Stimulated activated CD4-positive, alpha-beta T cell treated with anti-CD3 and anti-CD28 coated beads, TNF-alpha, amount 100 ng/mL, for 48 hours (primary cell): Measurements from ENCODE around the gene PAQR4.
A peak's percentile ranks its signal among the peaks of the same experiment; 100 is the strongest.

ENCODE experiments used
- DNase-seq, 3 donors: peaks; one replicate each; pipeline ENCODE4 v3.0.0-alpha.2; 2020; ENCODE audit warnings: low read depth in 3 of 3

The PAQR4 gene

DNA sequence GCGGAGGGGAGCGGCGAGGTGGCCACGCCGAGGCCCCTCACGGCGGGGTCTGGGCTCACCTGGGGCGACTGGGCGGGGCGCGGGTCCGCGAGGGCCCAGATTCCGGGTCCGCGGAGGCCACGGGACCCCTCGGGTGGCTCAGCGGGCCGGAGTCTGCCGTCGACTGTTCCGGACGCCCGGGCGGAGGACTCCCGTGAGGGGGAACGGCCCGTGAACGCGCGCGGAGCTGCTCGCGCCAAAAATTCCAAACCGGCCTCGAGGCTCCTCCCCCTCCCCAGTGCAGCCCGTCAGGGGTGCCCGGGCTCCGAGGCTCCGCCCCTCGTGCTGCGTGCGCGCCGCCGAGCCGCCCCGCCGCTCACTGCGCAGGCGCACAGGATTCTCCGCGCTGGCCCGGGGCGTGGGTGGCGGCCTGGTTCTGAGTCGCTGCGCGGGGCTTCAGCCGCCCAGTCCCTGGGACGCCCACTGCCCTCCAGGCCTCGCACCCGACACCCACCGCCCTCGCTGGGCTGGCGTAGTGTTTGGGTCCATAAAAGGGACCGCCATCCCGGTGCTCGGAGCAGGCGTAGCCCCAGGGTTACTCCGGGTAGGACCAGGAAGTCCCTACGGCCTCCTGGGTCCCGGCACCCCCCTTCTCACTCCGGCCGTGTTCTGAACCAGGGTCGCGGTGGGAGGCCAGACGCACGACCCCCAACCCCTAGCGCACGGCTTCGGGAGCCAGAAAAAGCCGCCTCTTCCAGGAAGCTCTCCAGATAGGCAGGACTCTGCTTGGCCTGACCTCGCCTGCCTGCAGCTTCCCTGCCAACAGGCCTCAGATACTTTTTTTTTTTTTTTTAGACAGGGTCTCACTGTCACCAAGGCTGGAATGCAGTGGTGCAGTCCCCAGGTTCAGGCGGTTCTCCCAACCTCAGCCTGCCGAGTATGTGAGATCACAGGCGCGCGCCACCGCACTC is 11.4 kb downstream of the PAQR4 start, which contains the start of gene PKMYT1:
Gene PKMYT1 (minus strand): TSS at position 220 of the 950 bp plus-strand sequence. CDS start 789 bp downstream, outside the sequence.
- DNase-seq = peak; percentile 89 to 97 (median 91)

- no peak for DNase-seq
Observed at GRCh38 chr16:2981177-2981898, 12.2 kb downstream of the PAQR4 start.

GRCh38 chr16:2981899-2982250 is 12.7 kb downstream of the PAQR4 start:
- DNase-seq = no peak

DNA sequence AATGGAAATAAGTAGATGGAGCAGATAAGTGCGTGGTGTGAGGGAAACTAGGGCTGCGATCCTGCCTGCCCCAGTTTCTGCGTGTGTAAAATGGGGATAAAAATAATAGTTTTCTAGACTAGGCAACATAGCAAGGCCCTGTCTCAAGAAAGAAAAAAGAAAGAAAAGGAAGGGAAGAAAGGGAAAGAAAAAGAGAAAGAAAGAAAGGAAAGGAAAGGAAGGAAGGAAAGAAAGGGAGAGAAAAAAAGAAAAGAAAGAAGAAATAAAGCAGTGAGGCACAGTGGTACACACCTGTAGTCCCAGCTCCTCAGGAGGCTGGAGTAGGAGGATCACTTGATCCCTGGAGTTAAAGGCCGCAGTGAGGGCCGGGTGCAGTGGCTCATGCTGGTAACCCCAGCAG is 13.3 kb downstream of the PAQR4 start:
- no peak for DNase-seq

DNA sequence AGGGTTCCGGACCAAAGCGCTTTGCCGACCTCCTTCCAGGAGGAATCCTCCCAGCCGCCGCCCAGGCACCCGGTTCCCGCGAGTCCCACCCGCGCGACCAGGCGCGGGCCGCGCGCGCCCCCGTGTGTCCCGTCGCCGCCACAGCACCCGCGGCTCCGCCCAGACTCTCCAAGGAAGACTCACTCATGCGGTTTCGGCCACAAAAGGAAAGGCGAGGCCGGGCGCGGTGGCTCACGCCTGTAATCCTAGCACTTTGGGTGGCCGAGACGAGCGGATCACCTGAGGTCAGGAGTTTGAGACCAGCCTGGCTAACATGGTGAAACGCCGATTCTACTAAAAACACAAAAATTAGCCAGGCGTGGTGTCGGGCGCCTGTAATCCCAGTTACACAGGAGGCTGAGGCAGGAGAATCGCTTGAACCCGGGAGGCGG is 14.6 kb downstream of the PAQR4 start:
- DNase-seq = peak; percentile 56 to 70 (median 66)

DNA sequence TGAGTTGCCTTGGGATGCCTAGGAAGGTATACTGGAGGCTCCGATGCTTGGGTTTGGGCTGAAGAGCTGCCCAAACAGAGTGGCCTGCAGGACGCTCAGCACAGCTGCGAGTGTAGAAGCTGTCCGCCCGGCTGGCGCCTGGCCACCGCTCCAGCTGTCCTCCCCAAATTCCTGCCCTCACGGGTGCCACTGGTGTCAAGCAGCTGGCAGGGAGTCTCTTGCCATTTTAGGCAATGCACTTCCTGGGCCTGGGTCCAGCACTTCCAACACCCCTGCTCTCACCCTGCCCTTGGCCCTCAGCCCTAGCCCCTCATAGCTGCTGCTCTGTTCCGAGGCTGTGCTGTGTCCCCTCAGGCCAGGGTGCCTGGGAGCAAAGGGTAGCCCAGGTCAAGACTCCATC is 16.3 kb downstream of the PAQR4 start:
- DNase-seq = no peak

GRCh38 chr16:2985893-2986355 is 16.8 kb downstream of the PAQR4 start:
- DNase-seq = no peak

- DNase-seq = no peak
Observed at GRCh38 chr16:2986623-2987188, 17.6 kb downstream of the PAQR4 start.

- DNase-seq = no peak
Observed at GRCh38 chr16:2987286-2987685, 18.1 kb downstream of the PAQR4 start.

DNA sequence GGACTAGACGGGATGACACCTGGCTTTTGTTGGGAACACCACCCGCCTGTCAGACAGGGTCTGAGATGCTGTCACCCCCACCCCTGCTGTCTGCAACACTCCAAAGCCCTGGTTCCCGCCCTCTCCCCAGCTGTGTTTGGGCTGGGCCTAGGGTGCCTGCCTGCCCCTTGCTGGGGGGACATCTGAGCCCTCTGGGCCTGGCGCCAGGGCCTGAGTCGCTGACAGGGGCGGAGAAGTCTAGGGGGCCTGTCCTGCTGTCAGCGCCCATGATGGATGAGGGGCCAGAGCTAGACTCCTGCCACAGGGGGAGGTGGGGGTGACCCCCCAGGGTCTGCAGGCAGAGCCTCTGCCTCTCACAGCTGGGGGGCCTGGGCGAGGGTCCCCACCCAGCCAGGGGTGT is 18.7 kb downstream of the PAQR4 start:
- no peak for DNase-seq

- DNase-seq = no peak
Observed at GRCh38 chr16:2988590-2989099, 19.5 kb downstream of the PAQR4 start.

DNA sequence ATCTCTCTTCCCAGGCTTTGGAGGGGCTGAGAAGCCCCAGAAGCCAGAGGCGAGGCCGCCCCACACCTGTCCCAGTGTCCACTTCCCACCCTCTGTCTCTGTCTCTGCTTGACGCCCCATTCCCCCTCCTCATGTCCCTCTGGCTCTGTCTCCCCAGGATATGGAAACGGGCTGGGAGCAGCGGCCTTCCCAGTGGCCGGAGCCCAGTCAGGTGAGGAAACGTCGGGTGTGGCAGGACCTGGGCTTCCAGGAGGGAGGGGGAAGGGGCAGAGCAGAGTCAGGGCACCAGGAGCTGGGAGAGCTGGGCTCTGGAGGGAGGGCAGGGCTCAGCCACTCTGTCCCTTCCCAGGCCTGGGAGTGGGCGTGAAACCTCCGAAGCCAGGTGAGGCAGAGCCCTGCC is 21.7 kb downstream of the PAQR4 start:
- no peak for DNase-seq

- no peak for DNase-seq
Observed at GRCh38 chr16:2991566-2992261, 22.6 kb downstream of the PAQR4 start.

GRCh38 chr16:2992383-2993081 is 23.4 kb downstream of the PAQR4 start:
- no peak for DNase-seq

DNA sequence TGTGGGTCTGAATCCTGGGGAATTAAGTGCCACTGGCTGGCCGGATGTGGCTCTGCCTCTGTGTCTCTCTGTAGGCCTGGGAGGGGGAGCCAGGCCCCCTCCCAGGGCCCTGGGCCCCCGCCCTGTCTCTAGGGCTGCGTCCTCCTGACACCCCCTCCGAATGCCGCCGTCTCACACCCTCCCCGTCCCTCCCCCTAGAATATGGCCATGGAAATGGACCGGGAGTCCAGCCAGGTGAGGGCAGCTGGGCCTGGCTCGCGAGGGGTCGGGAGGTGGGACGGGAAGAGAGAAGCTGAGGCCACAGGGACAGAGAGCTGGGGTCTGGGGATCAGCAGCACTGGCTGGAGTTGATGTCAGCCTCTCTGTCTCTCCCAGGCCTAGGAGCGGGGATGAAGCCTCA is 27.1 kb downstream of the PAQR4 start:
- no peak for DNase-seq

DNA sequence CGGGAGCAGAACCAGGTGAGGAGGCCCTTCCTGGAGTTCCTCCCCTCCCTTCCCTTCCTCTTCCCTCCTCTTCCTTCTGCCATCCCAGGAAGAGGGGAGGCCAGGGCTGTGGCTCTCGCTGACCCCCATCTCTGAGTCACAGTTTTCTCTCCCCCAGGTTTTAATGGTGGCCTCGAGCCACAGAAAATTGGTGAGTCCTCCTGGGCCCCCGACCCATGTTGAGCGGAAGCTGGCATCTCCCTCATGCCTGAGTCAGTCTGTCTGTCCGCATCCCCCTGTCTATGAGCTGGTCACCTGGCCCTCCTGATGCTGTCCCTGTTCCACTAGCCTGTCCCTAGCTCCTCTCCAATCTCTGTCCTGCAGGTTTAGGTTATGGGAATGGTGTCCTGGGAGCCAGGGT is 30.8 kb downstream of the PAQR4 start:
- DNase-seq = no peak

DNA sequence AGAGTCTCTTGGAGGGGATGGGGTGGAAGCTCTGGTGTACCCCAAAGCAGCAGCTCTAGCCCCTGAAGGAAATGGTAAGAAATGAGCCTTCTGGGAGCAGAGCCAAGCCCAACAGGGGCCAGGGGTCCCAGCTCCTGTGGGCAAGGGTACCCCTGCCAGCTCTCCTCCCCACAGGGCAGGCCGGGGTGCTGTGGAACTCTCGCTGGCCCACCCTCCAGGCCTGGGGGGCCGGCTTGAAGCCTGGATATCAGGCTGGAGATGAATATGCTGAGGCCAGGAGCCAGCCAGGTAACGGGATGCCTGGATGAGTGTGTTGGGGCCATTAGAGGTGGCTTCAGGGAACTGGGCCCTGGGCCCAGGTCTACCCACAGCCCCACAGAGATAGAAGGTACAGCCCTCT is 31.4 kb downstream of the PAQR4 start:
- no peak for DNase-seq

DNA sequence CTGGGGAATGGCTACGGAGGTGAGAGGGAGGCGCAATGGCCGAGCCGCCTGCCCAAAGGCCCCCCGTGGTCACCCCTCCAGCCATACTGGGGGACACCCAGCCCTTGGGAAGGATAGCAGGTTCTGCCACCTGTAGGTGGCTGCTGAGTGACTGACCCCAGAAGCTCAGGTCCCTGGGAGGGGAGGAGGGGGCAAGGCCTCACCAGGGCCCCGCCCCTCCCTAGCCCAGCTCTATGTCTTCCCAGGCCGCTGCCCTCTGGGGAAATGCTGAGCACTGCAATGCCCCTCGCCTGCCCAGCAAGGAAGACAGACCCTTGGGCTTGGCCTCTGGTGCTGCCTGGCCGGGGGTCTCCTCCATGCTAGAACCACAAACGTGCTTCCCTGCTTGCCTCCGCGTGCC is 32.2 kb downstream of the PAQR4 start:
- DNase-seq = no peak

GRCh38 chr16:3003582-3004270 is 34.6 kb downstream of the PAQR4 start:
- DNase-seq = peak; percentile 93 to 98 (median 94)

DNA sequence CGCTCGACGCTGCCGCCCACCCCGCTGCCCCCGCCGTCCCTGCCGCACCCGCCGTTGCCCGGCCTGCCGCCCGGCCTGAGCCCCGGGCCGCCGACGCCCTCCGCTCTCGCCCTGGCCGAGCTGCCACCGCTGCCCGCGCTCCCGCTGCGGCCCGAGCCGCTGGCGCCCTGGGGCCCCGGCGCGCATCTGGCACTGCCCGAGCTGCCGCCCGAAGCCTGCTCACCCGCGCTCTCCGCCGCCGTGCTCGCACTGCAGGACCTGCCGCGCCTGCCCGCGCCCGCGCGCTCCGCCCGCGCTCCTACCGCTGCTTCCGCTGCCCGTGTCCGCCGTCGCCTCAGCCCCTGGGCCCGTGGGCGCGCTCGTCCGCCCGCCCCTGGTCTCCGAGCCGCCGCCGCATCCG is 35.2 kb downstream of the PAQR4 start:
- DNase-seq = no peak
